Activated CD4-positive, alpha-beta T cell treated with anti-CD3 and anti-CD28 coated beads for 36 hours (primary cell): ENCODE measurements around the gene CYP1A2. TPM values are rescaled to one million over a fixed set of nuclear protein-coding genes. Genes with fewer than 3 reads are reported as not detected.

ENCODE experiments used
- ATAC-seq: fragments of 200-7000 bp; cut with Tn5 transposase; one replicate; pipeline ENCODE4 v1.10.0; 2021; ENCODE audit warnings: mild to moderate bottlenecking, moderate library complexity
- CTCF ChIA-PET: fragments of 350-600 bp; sonication (Branson Sonifier 250); formaldehyde crosslinking; loops from one replicate; lab custom pipeline; 2021; ENCODE audit warnings: antibody characterized with exemption; lab: Charles Lee
- POLR2A ChIA-PET: fragments of 350-600 bp; sonication (Branson Sonifier 250); formaldehyde crosslinking; loops from one replicate; lab custom pipeline; 2021; ENCODE audit warnings: antibody characterized with exemption, inconsistent platforms; lab: Charles Lee
- DNase-seq: peaks from one replicate; pipeline ENCODE4 v3.0.0-alpha.2; 2020
- H3K27ac Mint-ChIP-seq: one replicate; pipeline ENCODE4 v1.8.0; 2021; ENCODE audit warnings: mixed read lengths
- H3K27me3 Mint-ChIP-seq: one replicate; pipeline ENCODE4 v1.8.0; 2021; ENCODE audit warnings: mixed read lengths
- H3K36me3 Mint-ChIP-seq: one replicate; pipeline ENCODE4 v1.8.0; 2021; ENCODE audit warnings: low read depth, mixed read lengths
- H3K4me1 Mint-ChIP-seq: one replicate; pipeline ENCODE4 v1.8.0; 2021; ENCODE audit warnings: mixed read lengths
- H3K4me3 Mint-ChIP-seq: one replicate; pipeline ENCODE4 v1.8.0; 2021; ENCODE audit warnings: mild to moderate bottlenecking, moderate library complexity, mixed read lengths
- H3K9me3 Mint-ChIP-seq: one replicate; pipeline ENCODE4 v1.8.0; 2021; ENCODE audit warnings: low read depth, mixed read lengths
- intact Hi-C, 2 experiments: fragments of 100-400 bp; cut with DNase I in 1 of 2; cut with micrococcal nuclease in 1 of 2; formaldehyde crosslinking; loops; one replicate each; pipeline versions ENCODE4 v1.14.2 to v1.15.1; 2022 to 2024; cut with DNase I, micrococcal nuclease
- total RNA-seq, 2 experiments: library from RNA; stranded (reverse); gene quantifications; one replicate each; pipeline ENCODE4 v1.2.3, GENCODE V29; 2021

The CYP1A2 gene
- total RNA-seq: not detected

- Mint-ChIP-seq H3K36me3 (no peaks in the 10 kb centered on the region), H3K4me3 (no peak within 1 kb of the TSS), H3K9me3 (no peaks in the 10 kb centered on the region), H3K27me3 (no peaks in the 10 kb centered on the region), H3K4me1 (no peaks in the 10 kb centered on the region), H3K27ac (no peak within 1 kb of the TSS)
- ChIA-PET CTCF (no interaction called here), POLR2A (interaction anchor here (1.2 kb wide), 1 partner anchor 65 kb away, joined by 8 read pairs; no protein-coding TSS in a partner anchor)
- ATAC-seq (no peak), DNase-seq (no peak)
- intact Hi-C loops: no loop called here
These were observed at the start of gene CYP1A2 for GRCh38 chr15:74748322-74748946. Gene CYP1A2, plus strand, starts transcription at chr15:74748845. Its CDS starts 894 bp downstream, at chr15:74749739.

- Mint-ChIP-seq H3K4me3 (no peak overlapping the region), H3K27me3 (peaks cover 5% of the 10 kb centered on the region), H3K27ac (no peak overlapping the region), H3K36me3 (no peaks in the 10 kb centered on the region), H3K4me1 (no peaks in the 10 kb centered on the region), H3K9me3 (no peaks in the 10 kb centered on the region)
- ChIA-PET POLR2A (no interaction called here), CTCF (no interaction called here)
- DNase-seq: no peak
- no peak for ATAC-seq
- intact Hi-C loops: no loop called here
These were observed 39.6 kb upstream of the CYP1A2 start for GRCh38 chr15:74709011-74709410.

GRCh38 chr15:74709892-74710291 is 38.8 kb upstream of the CYP1A2 start:
- Mint-ChIP-seq H3K27ac (no peak overlapping the region), H3K27me3 (peaks cover 5% of the 10 kb centered on the region), H3K4me1 (no peaks in the 10 kb centered on the region), H3K36me3 (no peaks in the 10 kb centered on the region), H3K9me3 (no peaks in the 10 kb centered on the region), H3K4me3 (no peak overlapping the region)
- ATAC-seq (no peak), DNase-seq (no peak)
- intact Hi-C loops: no loop called here
- CTCF ChIA-PET: interaction anchor here (0.9 kb wide), 1 partner anchor 192 kb away, joined by 3 read pairs; no protein-coding TSS in a partner anchor
- POLR2A ChIA-PET: no interaction called here

- Mint-ChIP-seq H3K9me3 (no peaks in the 10 kb centered on the region), H3K36me3 (no peaks in the 10 kb centered on the region), H3K4me1 (no peaks in the 10 kb centered on the region), H3K27me3 (peaks cover 5% of the 10 kb centered on the region), H3K4me3 (no peak overlapping the region), H3K27ac (no peak overlapping the region)
- ChIA-PET CTCF (no interaction called here), POLR2A (no interaction called here)
- DNase-seq: no peak
- ATAC-seq: no peak
- intact Hi-C loops: no loop called here
These were observed 38.1 kb upstream of the CYP1A2 start for GRCh38 chr15:74710319-74711094.

- H3K9me3 Mint-ChIP-seq: no peaks in the 10 kb centered on the region
- no peaks in the 10 kb centered on the region for H3K4me1 Mint-ChIP-seq
- ChIA-PET CTCF (no interaction called here), POLR2A (interaction anchor here (1.1 kb wide), 1 partner anchor 49 kb away, joined by 3 read pairs; no protein-coding TSS in a partner anchor)
- no peak overlapping the region for H3K4me3 Mint-ChIP-seq
- no peak for DNase-seq
- no peak overlapping the region for H3K27ac Mint-ChIP-seq
- peaks cover 2% of the 10 kb centered on the region for H3K27me3 Mint-ChIP-seq
- ATAC-seq: no peak
- intact Hi-C loops: no loop called here
- H3K36me3 Mint-ChIP-seq: no peaks in the 10 kb centered on the region
These were observed 36.3 kb upstream of the CYP1A2 start for GRCh38 chr15:74712311-74712710.

- Mint-ChIP-seq H3K9me3 (no peaks in the 10 kb centered on the region), H3K36me3 (no peaks in the 10 kb centered on the region), H3K4me3 (no peak overlapping the region), H3K4me1 (no peaks in the 10 kb centered on the region), H3K27me3 (no peaks in the 10 kb centered on the region), H3K27ac (no peak overlapping the region)
- DNase-seq (no peak), ATAC-seq (no peak)
- ChIA-PET CTCF (interaction anchor here (0.6 kb wide), 1 partner anchor 52 kb away, joined by 3 read pairs; no protein-coding TSS in a partner anchor), POLR2A (no interaction called here)
- intact Hi-C loops: no loop called here
These were observed 32.0 kb upstream of the CYP1A2 start for GRCh38 chr15:74716651-74717050.

GRCh38 chr15:74722591-74722990 is 26.1 kb upstream of the CYP1A2 start:
- ATAC-seq: no peak
- POLR2A ChIA-PET: no interaction called here
- H3K27ac Mint-ChIP-seq: no peak overlapping the region

GRCh38 chr15:74723187-74723586 is 25.5 kb upstream of the CYP1A2 start:
- Mint-ChIP-seq H3K4me3 (no peak overlapping the region), H3K27me3 (peaks cover 9% of the 10 kb centered on the region), H3K4me1 (peaks cover 13% of the 10 kb centered on the region), H3K9me3 (no peaks in the 10 kb centered on the region), H3K27ac (no peak overlapping the region), H3K36me3 (no peaks in the 10 kb centered on the region)
- ChIA-PET POLR2A (interaction anchor here (0.6 kb wide), 1 partner anchor 645 kb away, joined by 6 read pairs; the partner anchor contains the start of gene MAN2C1), CTCF (interaction anchor here (0.6 to 2.6 kb wide), 3 partner anchors 39 to 275 kb away, joined by 3 to 8 read pairs (median 5); no protein-coding TSS in a partner anchor)
- ATAC-seq: no peak
- intact Hi-C loops: no loop called here
- DNase-seq: no peak

More at GRCh38 chr15:74722591-74722990, 26.1 kb upstream of the CYP1A2 start:
- no peaks in the 10 kb centered on the region for H3K36me3 Mint-ChIP-seq
- DNase-seq: no peak
- no peak overlapping the region for H3K4me3 Mint-ChIP-seq
- H3K27me3 Mint-ChIP-seq: peaks cover 9% of the 10 kb centered on the region
- H3K9me3 Mint-ChIP-seq: no peaks in the 10 kb centered on the region
- intact Hi-C loops: no loop called here
- H3K4me1 Mint-ChIP-seq: peaks cover 13% of the 10 kb centered on the region
- CTCF ChIA-PET: interaction anchor here (1.5 kb wide), 1 partner anchor 49 kb away, joined by 3 read pairs; no protein-coding TSS in a partner anchor

- Mint-ChIP-seq H3K4me1 (peaks cover 13% of the 10 kb centered on the region), H3K27me3 (peaks cover 9% of the 10 kb centered on the region), H3K27ac (no peak overlapping the region), H3K36me3 (no peaks in the 10 kb centered on the region), H3K9me3 (no peaks in the 10 kb centered on the region), H3K4me3 (no peak overlapping the region)
- POLR2A ChIA-PET: interaction anchor here (0.6 kb wide), 1 partner anchor 644 kb away, joined by 6 read pairs; the partner anchor contains the start of gene MAN2C1
- intact Hi-C loops: no loop called here
- DNase-seq: no peak
- peak; percentile 51 for ATAC-seq
- CTCF ChIA-PET: interaction anchor here (0.6 to 2.6 kb wide), 5 partner anchors 21 to 275 kb away, joined by 3 to 12 read pairs (median 5); no protein-coding TSS in a partner anchor
These were observed 24.8 kb upstream of the CYP1A2 start for GRCh38 chr15:74723754-74724334.

- CTCF ChIA-PET: interaction anchor here (0.7 to 2.6 kb wide), 5 partner anchors 22 to 150 kb away, joined by 3 to 12 read pairs (median 5); no protein-coding TSS in a partner anchor
- Mint-ChIP-seq H3K4me3 (peak overlapping the region; percentile 59), H3K27me3 (peaks cover 9% of the 10 kb centered on the region), H3K36me3 (no peaks in the 10 kb centered on the region), H3K4me1 (peaks cover 13% of the 10 kb centered on the region), H3K9me3 (no peaks in the 10 kb centered on the region), H3K27ac (no peak overlapping the region)
- intact Hi-C loops: no loop called here
- DNase-seq (no peak), ATAC-seq (no peak)
- POLR2A ChIA-PET: no interaction called here
These were observed 23.9 kb upstream of the CYP1A2 start for GRCh38 chr15:74724570-74725224.
